Activated CD8-positive, alpha-beta memory T cell treated with anti-CD3 and anti-CD28 coated beads for 1 hour (primary cell): Measurements from ENCODE around the gene PLA2G4E.
A peak's percentile ranks its signal among the peaks of the same experiment; 100 is the strongest.

Source experiments
- DNase-seq, 2 donors: peaks; one replicate each; pipeline ENCODE4 v3.0.0-alpha.2; 2020; ENCODE audit warnings: low read depth in 1 of 2; ENCODE audit errors: extremely low read depth in 1 of 2

The PLA2G4E gene, protein sequence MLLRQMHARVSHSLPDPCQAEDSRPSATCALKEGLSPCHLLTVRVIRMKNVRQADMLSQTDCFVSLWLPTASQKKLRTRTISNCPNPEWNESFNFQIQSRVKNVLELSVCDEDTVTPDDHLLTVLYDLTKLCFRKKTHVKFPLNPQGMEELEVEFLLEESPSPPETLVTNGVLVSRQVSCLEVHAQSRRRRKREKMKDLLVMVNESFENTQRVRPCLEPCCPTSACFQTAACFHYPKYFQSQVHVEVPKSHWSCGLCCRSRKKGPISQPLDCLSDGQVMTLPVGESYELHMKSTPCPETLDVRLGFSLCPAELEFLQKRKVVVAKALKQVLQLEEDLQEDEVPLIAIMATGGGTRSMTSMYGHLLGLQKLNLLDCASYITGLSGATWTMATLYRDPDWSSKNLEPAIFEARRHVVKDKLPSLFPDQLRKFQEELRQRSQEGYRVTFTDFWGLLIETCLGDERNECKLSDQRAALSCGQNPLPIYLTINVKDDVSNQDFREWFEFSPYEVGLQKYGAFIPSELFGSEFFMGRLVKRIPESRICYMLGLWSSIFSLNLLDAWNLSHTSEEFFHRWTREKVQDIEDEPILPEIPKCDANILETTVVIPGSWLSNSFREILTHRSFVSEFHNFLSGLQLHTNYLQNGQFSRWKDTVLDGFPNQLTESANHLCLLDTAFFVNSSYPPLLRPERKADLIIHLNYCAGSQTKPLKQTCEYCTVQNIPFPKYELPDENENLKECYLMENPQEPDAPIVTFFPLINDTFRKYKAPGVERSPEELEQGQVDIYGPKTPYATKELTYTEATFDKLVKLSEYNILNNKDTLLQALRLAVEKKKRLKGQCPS

DNA sequence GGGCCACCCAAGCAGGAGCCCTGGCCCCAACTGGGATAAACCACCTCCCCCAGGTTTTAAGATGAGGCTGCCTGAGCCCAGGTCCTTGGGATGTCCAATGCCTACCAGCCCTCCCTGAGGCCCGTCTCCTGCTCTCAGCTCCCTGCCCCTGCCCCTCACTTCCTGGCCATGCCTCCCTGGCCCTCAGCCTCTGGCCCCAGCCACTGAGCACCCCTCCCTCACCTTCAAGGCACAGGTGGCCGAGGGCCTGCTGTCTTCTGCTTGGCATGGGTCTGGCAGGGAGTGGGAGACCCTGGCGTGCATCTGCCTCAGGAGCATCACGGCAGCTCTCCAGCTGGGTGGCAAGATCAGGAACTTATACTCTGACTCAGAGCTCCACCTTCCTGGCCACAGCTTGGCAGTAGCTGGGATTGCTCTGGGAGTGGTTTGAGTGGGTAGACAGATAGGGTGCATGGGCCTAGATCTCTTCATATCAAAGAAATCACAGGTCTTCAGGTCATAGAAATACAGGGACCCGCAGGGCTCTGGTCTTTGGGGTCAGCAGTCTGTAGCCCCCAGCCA lies at the start of gene PLA2G4E:
Gene PLA2G4E, minus strand, starts transcription at position 330 of the 561 bp plus-strand sequence. Its CDS starts 12 bp downstream, at position 318.
- no peak for DNase-seq

DNA sequence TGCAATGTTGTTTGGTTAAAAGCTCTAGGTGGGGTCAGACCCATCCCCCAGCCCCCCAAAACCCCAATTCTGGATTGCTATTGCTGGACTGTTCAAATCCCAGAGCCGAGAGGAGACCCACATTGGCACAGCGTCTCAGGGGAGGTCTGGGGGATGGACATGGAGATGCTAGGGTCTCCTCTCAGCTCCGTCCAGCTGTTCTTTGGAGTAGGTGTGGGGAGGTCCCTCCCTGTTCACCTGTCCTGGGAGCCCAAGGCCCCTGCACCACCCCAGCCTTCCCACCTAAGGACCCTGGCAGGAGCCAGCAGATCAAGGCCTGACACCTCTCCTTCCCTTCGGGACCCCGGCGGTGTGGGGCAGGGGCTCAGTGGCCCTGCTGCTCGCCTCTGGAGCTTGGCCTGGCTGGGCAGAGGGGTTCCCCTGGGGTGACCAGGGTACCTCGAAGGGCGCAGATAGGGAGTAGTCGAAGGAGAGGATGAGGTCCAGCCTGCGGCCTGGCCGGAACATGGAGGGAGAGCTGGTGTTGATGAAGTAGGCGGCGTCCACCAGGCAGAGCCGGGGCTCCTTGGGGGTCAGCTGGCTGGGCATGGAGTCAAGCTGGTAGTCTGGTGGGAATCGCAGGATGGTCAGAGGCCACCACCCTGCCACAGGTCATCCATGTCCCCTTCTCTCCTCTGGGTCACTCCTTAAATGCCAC lies 49.6 kb upstream of the PLA2G4E start:
- no peak for DNase-seq

DNA sequence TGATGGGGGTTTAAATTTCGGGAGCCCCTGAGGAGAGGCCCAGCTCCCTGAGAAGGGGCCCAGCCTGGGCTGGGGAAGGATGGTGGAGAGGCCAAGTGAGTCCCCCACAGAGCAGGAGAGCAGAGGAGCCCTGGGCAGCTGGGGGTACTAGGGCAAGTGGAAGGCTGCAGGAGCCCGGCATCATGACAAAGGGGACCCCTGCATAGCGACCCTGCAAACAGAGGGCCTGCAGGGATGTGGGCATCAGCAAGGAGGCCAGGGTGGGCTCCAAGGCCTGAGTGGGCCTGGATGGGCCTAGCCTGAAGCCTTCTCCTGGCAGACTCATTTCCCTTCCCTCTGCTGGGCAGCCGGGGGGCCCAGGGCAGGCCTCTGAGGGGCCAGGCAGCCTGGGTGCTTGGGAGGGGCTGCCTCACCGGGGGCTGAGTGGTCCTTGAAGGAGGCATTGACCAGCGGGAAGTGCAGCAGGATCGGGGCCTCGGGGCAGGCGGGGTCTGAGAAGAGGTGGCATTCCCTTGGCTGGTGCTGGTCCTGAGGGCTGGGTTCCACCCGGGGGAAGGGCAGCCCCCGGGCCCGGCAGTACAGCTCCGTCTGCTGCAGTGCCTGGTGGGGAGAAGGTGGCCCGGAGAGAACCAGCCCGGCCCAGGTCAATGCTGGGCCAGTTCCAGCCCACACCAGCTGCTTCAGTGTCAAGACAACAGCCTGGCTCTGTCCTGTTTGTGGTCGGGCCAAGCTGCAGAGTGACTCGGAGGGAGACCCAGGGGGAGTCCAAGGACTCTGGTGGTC lies 48.8 kb upstream of the PLA2G4E start:
- DNase-seq, result no peak

DNA sequence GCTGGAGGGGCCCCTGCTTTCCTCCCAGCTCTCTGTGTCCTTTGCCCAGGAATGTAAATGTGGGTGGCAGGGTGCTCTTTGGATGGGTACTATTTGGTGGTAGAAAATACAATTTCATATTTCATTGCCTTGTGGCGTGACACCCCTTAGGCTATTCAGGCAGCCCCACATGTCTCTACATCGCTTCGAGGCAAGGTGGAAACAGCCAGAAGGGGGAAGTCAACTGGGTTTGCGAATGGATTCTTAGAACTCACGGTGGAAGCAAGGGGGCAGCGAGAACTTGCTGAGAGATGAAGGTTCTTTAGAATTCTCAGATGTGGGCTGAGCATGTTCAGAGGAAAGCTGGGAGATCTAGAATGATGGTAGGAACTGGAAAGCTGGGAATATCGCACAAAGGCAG lies 48.2 kb upstream of the PLA2G4E start:
- no peak for DNase-seq

DNA sequence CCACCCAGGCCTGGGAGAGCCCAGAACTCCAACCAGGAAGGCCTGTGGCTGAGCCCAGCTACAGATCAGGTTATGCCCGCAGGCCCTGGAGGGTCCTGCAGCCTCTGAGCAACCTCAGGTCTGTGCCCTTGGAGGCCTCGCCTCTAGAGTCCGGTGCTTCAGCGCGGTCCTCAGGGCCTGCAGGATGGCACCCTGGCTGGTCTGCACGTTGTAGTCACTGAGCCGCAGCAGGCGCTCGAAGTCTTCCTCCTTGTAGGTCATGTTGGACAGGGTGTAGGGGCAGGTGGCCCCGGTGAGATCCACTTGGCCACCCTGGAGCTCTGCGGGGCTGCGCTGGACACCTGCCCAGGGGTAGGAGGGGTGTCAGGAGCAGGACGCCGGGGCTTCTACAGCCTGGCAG lies 47.8 kb upstream of the PLA2G4E start:
- no peak for DNase-seq

DNA sequence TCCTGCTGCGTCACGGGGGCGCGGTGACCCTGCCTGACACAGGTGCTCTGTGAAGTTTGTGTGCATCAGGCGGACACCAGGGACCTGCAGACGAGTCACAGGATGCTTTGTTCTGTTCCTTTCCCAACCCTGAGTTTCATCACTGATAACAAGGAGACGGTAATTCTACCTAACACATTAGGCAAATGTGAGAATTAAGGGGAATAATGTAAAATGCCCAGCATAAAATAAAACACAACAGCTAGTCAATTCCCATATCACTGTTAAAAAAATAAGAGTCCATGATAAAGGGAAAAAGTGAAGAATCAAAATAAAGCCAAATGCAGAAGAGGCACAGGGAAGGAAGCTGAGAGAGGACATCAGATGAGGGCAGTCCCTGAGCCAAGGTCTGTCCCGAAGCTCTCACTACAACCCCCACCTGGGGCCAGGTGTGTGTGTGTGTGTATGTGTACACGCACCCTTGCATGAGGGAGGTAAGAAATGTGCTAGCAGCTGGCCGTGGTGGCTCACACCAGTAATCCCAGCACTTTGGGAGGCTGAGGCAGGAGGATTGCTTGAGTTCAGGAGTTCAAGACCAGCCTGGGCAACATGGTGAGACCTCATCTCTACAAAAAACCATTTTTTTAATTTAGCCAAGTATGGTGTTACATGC lies 46.0 kb upstream of the PLA2G4E start:
- DNase-seq, result no peak

DNA sequence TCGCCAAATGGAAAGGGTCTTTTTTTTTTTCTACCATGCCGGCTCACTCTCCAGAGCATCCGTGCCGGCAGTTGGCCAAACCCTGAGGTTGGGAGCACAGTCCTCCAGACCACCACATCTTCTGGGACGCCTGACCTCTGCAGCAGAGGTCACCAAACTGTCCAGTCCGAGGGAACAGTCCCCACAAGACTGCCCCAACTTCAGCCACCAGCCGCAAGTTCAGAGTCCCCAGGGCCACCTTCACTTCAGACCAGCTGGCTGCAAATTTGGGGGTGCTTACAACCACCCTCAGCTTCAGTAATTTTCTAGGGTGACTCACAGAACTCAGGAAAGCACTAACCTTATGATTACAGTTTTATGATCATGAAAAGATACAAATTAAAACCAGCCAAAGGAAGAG lies 44.6 kb upstream of the PLA2G4E start:
- no peak for DNase-seq

DNA sequence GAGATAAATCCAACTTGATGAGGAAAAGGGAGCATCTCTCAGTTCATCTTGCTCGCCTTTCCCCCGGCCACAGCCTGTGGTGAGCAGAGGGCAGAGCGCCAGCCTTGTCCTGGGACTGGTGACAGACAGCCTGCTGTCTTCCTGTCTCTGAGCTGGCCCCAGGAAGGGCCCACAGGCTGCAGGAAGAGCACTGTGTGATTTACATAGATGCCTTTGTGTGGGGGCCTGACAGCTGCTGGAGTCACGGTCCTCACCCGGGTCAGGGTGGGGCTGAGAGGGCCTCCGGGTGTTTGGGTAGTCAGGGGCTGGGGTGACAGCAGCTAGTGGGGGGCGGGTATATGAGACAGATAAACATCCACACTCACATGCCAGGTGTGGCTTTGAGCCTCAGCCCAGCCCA lies 44.2 kb upstream of the PLA2G4E start:
- no peak for DNase-seq

DNA sequence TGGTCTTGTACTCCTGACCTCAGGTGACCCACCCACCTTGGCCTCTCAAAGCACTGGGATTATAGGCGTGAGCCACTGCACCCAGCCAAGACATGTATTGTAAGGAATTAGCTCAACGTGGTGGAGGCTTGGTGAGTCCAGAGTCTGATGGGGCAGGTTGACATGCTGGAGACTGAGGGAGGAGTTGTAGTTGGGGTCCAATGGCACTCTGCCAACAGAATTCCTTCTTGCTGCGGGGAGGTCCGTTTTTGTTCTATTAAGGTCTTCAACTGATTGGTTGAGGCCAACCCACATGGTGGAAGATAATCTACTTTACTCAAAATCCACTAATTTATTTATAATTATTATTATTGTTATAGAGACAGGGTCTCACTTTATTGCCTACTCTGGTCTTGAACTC lies 43.4 kb upstream of the PLA2G4E start:
- no peak for DNase-seq

DNA sequence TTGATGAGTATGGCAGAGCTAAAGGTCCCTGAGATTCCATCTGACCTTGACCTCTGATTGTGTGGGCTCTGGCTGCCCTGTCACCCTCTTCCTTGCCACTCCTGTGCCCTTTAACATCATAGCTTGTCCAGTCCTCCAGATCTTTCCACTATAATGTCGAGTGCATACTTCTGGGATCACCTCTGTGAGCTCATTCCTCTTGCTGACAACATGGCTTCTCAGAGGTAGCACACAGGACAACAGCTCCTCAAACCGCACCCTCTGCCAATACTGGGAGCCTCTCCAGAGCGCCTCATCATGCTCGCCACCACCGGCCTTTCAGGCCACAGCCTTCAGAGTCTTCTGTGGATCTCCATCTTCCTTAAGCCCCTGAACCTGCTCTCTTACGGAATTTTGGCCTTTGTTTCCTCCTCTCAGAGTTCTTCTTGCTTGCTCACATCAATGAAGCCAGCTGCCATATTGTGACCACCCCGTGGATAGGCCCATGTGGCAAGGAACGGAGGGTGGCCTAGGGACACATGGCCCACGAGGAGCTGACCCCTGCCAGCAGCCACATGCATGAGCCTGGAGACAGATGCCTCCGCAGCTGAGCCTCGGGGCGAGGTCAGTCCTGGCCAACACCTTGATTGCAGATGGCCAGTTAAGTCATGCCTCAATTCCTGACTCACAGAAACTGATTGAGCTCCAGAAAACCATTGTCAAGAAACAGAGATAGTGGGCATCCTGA lies 42.4 kb upstream of the PLA2G4E start:
- DNase-seq, result no peak

DNA sequence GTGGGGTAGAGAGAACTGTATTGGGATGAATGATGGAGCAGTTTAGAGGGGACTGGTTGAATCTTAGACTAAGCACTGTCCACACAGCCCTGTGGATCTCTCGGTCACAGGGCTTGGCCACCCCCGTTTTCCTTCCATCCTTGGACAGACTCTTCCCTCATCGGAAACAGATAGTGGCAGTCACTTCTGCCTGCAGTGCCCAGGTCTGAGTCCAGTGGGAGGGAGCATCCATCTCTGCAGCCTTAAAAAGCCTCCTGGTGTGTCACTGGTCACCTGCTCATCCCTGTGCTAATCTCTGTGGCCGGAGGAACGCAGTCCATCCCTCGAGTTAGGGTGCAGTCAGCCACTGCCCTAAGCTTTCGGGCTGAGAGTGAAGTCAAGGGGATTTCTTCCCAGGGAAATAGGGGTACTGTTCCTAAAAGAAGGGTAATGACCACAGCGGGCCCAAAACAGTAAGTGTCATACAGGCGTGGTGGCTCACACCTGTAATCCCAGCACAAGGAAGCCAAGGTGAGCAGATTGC lies 41.5 kb upstream of the PLA2G4E start:
- no peak for DNase-seq

DNA sequence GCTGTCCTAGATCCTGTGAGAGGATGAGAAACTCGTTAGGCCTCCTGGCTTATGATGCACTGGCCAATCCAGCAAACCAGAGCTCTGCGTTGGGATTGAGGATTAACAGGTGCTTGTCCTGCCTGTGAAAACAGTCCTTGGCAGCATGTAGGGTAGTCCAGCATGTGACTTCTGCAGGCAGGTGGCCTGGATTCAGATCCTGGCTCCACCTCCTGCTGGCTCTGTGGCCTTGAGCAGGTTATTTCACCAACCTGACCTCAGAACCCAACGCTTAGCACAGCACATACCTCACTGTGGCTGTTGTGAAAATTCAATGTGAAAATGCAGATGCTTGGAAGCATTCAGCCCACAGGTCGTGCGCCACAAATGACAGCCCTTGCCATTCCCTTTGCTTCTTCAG lies 40.0 kb upstream of the PLA2G4E start:
- DNase-seq, result no peak

DNA sequence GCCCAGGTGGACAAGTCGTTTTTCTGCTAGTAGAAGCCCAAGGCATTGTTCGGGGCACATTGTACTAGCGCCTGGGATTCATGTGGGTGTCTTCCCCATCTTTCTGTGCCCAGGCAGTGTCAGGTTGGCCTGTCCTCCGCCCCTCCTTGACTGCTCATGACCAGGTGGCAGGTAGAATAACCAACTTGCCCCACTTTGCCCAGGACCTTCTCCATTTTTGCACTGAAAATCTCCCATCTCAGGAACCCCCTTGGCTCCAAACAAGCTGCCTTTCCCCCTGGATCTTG lies 39.6 kb upstream of the PLA2G4E start:
- no peak for DNase-seq

DNA sequence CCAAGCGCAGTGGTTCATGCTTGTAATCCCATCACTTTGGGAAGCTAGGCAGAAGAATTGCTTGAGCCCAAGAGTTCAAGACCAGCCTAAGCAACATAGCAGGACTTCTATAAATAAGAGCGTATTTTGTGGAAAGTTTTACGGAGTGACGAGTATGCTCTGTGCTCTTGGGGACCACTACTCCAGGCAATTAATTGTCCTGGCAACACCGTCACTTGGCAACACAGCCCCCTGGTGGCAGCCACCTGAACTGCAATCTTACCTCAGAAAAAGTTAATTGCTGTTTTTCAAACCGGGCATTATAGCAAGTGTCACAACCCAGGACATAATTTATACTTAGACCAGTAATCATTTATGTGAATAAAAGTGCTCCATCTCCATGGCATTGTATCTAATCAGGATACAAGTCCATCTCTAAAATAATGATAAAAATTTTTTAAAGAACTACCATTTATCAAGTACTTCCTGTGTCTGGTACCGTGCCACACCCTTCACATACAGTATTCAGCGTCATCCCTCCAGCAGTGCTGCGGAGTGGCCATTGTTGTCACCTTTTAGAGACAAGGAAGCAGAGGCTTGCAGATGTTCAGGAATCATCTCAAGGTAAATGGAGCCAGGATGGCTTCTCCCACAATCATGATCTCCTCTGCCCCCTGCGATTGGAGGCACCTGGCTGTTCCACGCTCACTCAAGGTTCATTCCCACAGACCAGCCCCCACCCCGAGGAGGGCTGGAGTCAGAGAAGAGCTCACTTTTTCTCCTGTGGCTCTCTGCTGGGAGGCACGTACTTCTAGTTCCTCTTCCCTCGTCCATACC lies 39.0 kb upstream of the PLA2G4E start:
- peak; percentile 21 to 55 for DNase-seq

DNA sequence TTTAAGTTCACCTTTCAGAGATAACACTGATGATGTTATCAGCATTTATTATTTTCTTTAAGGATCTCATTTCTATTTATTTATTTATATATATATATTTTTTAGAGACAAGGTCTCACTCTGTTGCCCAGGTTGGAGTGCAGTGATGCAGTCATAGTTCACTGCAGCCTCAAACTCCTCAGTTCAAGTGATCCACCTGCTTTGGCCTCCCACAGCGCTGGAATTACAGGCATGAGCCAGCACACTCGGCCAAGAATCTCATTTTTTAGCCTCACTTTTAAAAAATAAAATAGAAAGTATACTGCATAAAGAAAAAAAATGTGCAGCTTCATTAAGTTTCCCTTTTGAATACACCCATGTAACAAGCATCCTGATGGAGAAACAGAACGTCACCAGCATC lies 37.9 kb upstream of the PLA2G4E start:
- no peak for DNase-seq

DNA sequence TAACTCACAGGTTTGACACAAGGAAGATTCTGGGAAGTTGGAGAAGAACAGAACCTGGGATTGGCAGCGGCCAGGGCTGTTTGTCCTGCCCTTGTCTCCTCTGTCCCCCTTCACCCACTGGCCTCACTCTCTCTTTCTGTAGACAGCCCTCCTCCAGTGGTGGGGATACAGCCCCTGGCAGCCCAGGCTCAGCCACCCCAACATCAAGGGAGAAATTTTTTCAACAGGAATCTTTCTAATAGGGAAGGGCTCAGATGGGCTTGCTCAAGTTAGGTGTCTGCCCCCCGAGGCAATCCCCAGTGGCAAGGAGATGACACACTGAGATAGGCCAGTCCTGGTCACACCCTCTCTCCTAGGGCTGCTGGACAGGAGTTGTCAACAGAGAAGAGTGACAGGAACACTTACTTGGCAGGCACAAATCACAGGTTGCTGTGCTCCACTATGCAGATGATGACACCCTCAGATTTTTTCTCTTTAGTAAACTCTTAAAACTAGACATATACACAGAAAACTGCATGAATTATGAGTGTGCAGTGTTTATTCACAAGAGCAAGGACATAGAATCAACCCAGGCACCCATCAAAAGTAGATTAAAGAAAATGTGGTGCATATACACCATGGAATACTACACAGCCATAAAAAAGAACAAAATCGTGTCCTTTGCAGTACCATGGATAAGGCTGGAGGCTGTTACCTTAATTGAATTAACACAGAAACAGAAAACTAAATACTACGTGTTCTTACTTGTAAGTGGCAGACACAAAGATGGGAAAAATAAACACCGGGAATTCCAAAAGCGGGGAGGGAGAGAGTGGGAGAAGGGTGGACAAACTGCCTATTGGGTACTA lies 37.2 kb upstream of the PLA2G4E start:
- no peak for DNase-seq
